Keratinocyte (primary cell): ENCODE data around the gene PCSK6.

Source experiments
- CTCF ChIP-seq, 3 experiments: IDR thresholded peaks in 1 of 3; conservative IDR thresholded peaks in 1 of 3; optimal IDR thresholded peaks in 1 of 3; 2 replicates in 2 of 3; 3 replicates in 1 of 3; pipeline versions ENCODE3 to v1.5.1; 2011; ENCODE audit warnings: low read length in 3 of 3, mild to moderate bottlenecking in 3 of 3, moderate library complexity in 2 of 3, control low read depth in 1 of 3, inconsistent platforms in 1 of 3; ENCODE audit not compliant: insufficient read depth in 2 of 3; ENCODE audit errors: extremely low read depth in 1 of 3
- EZH2 ChIP-seq: IDR thresholded peaks from one replicate; pipeline ENCODE4 v1.6.1; 2012; ENCODE audit warnings: inconsistent platforms, mild to moderate bottlenecking, low read length, moderate library complexity

GRCh38 chr15:101272584-101272983, 216.9 kb downstream of the PCSK6 start:
- no peak for TF ChIP-seq CTCF (optimal IDR thresholded peaks at IDR 0.05 in 1 of 3, IDR thresholded peaks at IDR 0.05 in 1 of 3, conservative IDR thresholded peaks at IDR 0.05 in 1 of 3; ENCODE audit: extremely low read depth in 1 of 3, insufficient read depth in 2 of 3, low read length in 3 of 3)
- no peak for TF ChIP-seq EZH2
